ENCODE measurements around the gene PDZK1IP1.

DNA sequence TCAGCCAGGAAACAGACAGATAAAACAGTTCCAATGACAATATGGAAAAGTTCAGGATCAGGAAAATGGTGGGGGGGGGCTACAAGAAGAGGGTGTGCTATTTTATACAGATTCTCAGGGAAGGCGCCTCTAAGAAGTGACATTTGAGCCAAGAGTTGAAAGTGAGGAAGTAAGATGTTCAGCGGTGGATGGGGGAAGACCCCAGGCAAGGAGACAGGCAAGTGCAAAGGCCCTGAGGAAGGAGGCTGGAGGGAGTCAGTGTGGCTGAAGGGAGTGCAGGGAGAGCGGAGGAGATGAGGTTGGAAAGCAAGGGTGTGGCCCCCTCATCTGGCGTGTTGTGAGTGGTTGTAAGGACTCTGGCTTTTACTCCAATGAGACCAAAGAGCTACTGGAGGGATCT is 8.4 kb upstream of the PDZK1IP1 start:
- no peak for TF ChIP-seq YY1 (IDR thresholded peaks at IDR 0.05; ENCODE audit: insufficient read depth, insufficient read length)
- no peak for TF ChIP-seq SUZ12 (IDR thresholded peaks at IDR 0.05; ENCODE audit: extremely low read depth, insufficient read depth, insufficient read length)

Data from NT2/D1 (cell line).